Measurements from ENCODE around the gene CRIP2. TPM values are rescaled to one million over a fixed set of nuclear protein-coding genes. Genes with fewer than 3 reads are reported as not detected.

Gene CRIP2
- total RNA-seq, 1 donor from 2014 or later = 78.5 TPM

DNA sequence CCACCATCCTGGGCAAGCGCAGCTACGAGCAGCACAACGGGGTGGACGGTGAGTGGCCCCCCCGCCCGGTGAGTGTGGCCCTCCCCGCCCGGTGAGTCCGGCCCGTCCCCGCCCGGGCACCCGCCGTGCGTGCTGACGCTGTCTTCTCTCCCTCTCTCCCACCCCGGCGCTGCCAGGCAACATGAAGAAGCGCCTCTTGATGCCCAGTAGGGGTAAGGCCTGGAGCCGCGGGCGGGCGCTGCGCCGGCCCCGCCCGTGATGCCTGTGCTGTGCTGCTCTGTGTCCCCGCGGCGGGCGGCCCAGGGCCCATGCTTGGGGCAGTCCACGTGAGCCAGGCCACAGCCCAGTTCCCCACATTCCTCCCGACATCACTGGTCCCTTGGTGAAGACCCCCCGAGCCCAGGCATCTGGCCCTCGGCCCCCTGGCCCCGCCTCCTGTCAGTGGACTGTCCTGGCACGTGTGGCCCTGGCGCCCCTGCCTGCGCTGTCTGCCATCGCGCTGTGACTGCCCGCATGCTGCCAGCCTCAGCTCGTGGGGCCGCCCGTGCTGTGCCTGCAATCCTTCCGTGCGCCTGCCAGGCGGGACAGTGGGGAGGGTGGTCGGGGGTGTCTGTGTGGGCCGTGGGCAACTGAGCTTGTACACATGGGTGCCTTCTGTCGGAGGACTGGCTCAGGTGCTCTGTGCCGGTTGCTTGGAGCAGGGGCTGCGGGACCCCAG lies 7.9 kb upstream of the CRIP2 start:
- Mint-ChIP-seq H3K27me3 (ENCODE audit: unreplicated experiment) (peaks cover 1% of the 10 kb centered on the region), H3K36me3 (ENCODE audit: unreplicated experiment) (no peaks in the 10 kb centered on the region), H3K9me3 (ENCODE audit: unreplicated experiment) (peaks cover 5% of the 10 kb centered on the region), H3K4me1 (ENCODE audit: low read depth, unreplicated experiment) (no peaks in the 10 kb centered on the region), H3K4me3 (ENCODE audit: unreplicated experiment) (no peak overlapping the region), H3K27ac (ENCODE audit: unreplicated experiment) (no peak overlapping the region)
- TF ChIP-seq, protein P1, sequence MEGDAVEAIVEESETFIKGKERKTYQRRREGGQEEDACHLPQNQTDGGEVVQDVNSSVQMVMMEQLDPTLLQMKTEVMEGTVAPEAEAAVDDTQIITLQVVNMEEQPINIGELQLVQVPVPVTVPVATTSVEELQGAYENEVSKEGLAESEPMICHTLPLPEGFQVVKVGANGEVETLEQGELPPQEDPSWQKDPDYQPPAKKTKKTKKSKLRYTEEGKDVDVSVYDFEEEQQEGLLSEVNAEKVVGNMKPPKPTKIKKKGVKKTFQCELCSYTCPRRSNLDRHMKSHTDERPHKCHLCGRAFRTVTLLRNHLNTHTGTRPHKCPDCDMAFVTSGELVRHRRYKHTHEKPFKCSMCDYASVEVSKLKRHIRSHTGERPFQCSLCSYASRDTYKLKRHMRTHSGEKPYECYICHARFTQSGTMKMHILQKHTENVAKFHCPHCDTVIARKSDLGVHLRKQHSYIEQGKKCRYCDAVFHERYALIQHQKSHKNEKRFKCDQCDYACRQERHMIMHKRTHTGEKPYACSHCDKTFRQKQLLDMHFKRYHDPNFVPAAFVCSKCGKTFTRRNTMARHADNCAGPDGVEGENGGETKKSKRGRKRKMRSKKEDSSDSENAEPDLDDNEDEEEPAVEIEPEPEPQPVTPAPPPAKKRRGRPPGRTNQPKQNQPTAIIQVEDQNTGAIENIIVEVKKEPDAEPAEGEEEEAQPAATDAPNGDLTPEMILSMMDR (IDR thresholded peaks at IDR 0.05; ENCODE audit: partially characterized antibody, unreplicated experiment) = no peak
- DNase-seq = no peak

DNA sequence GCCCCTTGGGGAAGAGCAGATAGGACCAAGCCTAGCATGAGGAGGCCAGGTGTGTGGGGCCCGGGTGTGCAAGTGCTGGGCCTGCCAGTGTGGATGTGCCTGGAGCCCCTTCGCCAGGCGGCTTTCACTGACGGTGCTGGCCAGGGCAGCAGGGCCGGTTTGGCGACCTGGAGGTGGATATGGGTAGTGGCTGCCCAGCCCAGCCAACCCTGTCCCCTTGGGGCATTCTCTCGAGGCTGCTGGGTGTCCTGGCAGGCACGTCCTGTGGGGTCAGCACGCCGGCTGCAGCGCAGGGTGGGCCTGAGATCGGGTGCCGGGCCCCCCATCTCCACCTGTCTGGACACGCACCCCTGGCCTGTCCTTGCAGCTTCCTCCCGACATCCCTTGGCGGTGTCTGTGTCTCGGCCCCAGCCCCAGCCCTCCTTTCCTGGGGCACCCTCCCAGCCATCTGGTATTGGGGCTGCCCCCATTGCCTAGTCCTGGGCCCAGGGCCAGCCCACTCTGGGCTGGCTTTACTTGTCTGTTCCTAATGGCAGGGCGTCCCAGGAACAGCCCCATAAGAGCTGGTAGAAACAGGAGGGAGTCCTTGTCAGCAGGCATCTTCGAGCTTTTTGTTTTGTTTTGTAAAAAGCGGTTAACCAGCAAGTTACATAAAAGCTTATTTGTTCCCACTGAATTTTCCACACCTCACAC lies 7.2 kb upstream of the CRIP2 start:
- TF ChIP-seq, protein P1 (IDR thresholded peaks at IDR 0.05; ENCODE audit: partially characterized antibody, unreplicated experiment) = no peak
- peaks cover 5% of the 10 kb centered on the region for H3K9me3 Mint-ChIP-seq (ENCODE audit: unreplicated experiment)
- no peak overlapping the region for H3K27ac Mint-ChIP-seq (ENCODE audit: unreplicated experiment)
- no peak overlapping the region for H3K4me3 Mint-ChIP-seq (ENCODE audit: unreplicated experiment)
- no peak for DNase-seq
- peaks cover 1% of the 10 kb centered on the region for H3K27me3 Mint-ChIP-seq (ENCODE audit: unreplicated experiment)
- H3K36me3 Mint-ChIP-seq (ENCODE audit: unreplicated experiment) = no peaks in the 10 kb centered on the region
- H3K4me1 Mint-ChIP-seq (ENCODE audit: low read depth, unreplicated experiment) = no peaks in the 10 kb centered on the region

DNA sequence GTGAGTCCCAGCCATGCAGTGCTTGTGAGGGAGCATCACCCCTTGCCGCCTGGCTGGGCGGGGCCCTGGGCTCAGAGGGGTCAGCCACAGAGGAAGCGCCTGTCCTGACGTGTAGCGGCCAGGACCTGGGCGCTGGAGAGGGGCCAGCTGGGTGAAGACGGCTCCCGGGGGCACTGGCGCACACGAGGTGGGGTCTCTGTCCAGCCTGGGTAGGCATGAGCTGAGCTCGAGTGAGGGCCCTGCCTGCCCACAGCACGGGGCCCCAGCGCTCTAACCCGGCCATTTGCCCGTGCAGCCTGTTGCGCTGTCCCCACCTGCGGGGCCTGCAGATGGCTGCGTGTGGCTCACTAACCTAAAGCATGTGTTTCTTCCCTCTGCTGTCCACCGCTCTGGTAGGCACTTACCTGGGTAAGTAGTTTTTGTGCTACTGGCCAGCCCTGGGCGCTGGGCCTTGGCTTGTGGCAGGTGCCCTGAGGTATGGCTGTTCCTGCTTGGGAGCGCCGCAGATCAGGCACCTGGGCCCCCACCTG lies 6.6 kb upstream of the CRIP2 start:
- TF ChIP-seq, protein P1 (IDR thresholded peaks at IDR 0.05; ENCODE audit: partially characterized antibody, unreplicated experiment) = no peak
- H3K36me3 Mint-ChIP-seq (ENCODE audit: unreplicated experiment) = no peaks in the 10 kb centered on the region
- H3K9me3 Mint-ChIP-seq (ENCODE audit: unreplicated experiment) = peaks cover 3% of the 10 kb centered on the region
- H3K27me3 Mint-ChIP-seq (ENCODE audit: unreplicated experiment) = peaks cover 2% of the 10 kb centered on the region
- H3K4me3 Mint-ChIP-seq (ENCODE audit: unreplicated experiment) = no peak overlapping the region
- no peak for DNase-seq
- H3K4me1 Mint-ChIP-seq (ENCODE audit: low read depth, unreplicated experiment) = no peaks in the 10 kb centered on the region
- no peak overlapping the region for H3K27ac Mint-ChIP-seq (ENCODE audit: unreplicated experiment)

DNA sequence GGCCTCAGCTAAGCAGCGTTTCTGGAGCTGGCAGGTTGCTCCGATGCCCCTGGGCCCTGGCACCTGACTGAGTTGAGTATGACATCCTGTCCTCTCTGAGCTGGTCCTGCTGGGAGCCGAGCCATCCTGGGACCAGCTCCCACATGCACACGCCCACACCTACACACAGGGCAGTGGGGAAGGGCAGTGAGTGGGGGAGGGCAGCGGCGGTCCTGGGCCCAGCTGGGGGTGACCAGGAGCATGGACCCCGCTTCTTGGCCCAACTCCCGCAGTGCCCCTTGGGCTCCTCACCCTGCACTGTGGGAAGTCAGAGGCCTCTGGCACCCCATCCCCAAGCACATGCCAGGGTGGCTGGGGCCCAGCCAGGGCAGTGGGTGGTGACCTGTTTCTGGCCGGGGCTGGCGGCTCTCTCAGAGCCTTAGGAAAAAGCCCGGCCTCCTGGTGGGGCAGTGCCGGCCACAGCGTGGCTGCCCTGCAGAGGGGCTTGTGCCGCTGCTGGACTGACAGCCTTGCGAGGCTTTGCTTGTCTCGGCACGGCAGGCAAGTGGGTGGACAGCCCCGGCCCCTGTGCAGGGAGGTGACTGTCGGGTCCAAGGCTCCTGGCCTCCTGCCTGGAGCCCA lies 5.9 kb upstream of the CRIP2 start:
- TF ChIP-seq, protein P1 (IDR thresholded peaks at IDR 0.05; ENCODE audit: partially characterized antibody, unreplicated experiment) = no peak
- no peak overlapping the region for H3K4me3 Mint-ChIP-seq (ENCODE audit: unreplicated experiment)
- H3K27me3 Mint-ChIP-seq (ENCODE audit: unreplicated experiment) = peaks cover 2% of the 10 kb centered on the region
- H3K27ac Mint-ChIP-seq (ENCODE audit: unreplicated experiment) = no peak overlapping the region
- no peaks in the 10 kb centered on the region for H3K4me1 Mint-ChIP-seq (ENCODE audit: low read depth, unreplicated experiment)
- no peak for DNase-seq
- no peaks in the 10 kb centered on the region for H3K36me3 Mint-ChIP-seq (ENCODE audit: unreplicated experiment)
- H3K9me3 Mint-ChIP-seq (ENCODE audit: unreplicated experiment) = peaks cover 3% of the 10 kb centered on the region
